HG02798 (cell line): Measurements from ENCODE around the gene PSORS1C2.
"Not testable (repeated sequence)": the region's sequence is repeated elsewhere in the genome, so short reads cannot be mapped to it uniquely, and the experiment has no call there.

Experiments
- ATAC-seq: cut with Tn5 transposase; IDR thresholded peaks from one replicate; pipeline ENCODE4 v1.9.1; 2021; ENCODE audit warnings: mild to moderate bottlenecking; ENCODE audit not compliant: unreplicated experiment, poor library complexity

PSORS1C2 gene

GRCh38 chr6:31138982-31139381, at the start of gene PSORS1C2:
Gene PSORS1C2 (minus strand): TSS chr6:31139066. CDS start chr6:31139026, 40 bp downstream.
- no peak for ATAC-seq

GRCh38 chr6:31187780-31188194, 48.9 kb upstream of the PSORS1C2 start:
- no peak for ATAC-seq

DNA sequence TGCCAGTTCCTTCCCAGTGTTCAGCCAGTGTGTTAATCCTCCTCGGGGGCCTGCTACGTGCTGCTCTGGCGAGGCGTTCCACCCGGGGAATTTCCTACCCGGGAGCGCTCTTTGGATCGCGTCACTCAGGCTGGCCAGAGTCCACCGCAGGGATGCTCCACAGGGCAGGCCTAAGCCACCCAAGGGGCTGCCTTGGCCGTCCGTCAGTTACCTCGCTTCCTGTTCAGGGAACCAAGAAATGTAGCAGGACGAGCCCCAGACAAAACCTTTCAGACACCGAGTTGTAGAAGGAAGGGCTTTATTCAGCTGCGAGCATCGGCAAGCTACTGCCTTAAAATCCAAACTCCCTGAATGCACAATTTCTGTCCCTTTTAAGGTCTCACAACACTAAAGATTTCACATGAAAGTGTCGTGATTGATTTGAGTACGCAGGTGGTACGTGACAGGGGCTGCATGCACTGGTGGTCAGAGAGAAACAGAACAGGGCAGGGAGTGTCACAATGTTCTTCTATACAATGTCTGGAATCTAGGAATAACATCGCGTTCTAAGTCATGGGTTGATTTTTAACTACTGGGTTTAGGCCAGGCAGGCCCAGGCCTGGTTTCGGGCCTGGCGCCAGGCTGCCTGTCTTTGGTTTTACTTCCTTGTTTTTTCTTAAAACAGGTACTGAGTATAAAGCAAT, 47.3 kb upstream of the PSORS1C2 start:
- ATAC-seq, result no peak

- ATAC-seq, result not testable (repeated sequence)
Observed at GRCh38 chr6:31185695-31186051, 46.8 kb upstream of the PSORS1C2 start.

DNA sequence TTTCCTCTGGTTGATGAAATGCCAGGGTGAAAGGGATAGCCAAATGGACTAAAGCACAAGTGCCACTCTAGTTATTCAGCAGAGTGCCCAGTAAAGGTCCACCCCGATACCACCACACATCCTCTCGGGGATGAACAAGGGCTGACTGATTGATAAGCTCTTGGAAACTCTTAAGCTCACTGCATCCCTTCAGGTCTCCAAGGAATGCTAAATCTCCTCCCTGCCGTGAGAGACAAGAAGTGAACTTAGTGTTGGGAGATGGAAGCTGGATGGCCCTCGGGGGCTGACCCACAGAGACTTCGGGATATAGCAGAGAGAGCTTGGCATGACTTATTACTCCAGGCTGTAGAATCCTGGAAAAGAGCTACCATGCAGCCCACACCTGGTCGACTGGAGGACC, 45.0 kb upstream of the PSORS1C2 start:
- ATAC-seq, result not testable (repeated sequence)

DNA sequence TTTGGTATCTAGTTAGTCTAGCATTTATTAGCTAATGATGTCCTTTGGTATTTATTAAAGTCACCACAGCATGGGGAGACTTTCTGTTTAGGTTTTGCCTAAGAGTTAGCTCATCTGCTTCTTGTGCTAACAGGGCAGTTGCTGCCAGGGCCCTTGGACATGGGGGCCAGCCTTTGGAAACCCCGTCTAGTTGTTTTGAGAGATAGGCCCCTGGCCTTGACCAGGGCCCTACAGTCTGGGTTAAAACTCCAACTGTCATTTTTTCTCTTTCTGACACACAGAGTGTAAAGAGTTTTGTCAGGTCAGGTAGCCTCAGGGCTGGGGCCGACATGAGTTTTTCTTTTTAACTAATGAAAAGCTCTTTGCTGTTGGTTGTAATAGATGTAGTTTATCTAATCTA, 44.4 kb upstream of the PSORS1C2 start:
- not testable (repeated sequence) for ATAC-seq

GRCh38 chr6:31180500-31180899, 41.6 kb upstream of the PSORS1C2 start:
- peak; percentile 86 for ATAC-seq

- no peak for ATAC-seq
Observed at GRCh38 chr6:31179896-31180295, 41.0 kb upstream of the PSORS1C2 start.

DNA sequence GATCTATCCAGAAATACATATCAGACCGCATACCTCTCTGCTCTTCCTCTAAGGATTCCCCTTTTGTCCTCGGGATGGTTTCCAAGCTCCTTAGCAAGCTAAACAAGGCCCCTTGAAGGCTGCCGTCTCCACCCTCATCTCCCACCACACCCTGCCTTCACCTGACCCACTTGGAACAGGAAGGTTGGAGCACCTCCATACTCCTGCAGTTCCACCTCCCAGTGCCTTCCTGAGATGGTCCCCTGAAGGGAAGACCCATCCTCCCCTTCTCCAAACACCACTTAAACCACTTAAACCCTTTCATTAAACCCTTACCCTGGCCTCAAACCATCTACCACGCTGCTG, 40.1 kb upstream of the PSORS1C2 start:
- no peak for ATAC-seq

DNA sequence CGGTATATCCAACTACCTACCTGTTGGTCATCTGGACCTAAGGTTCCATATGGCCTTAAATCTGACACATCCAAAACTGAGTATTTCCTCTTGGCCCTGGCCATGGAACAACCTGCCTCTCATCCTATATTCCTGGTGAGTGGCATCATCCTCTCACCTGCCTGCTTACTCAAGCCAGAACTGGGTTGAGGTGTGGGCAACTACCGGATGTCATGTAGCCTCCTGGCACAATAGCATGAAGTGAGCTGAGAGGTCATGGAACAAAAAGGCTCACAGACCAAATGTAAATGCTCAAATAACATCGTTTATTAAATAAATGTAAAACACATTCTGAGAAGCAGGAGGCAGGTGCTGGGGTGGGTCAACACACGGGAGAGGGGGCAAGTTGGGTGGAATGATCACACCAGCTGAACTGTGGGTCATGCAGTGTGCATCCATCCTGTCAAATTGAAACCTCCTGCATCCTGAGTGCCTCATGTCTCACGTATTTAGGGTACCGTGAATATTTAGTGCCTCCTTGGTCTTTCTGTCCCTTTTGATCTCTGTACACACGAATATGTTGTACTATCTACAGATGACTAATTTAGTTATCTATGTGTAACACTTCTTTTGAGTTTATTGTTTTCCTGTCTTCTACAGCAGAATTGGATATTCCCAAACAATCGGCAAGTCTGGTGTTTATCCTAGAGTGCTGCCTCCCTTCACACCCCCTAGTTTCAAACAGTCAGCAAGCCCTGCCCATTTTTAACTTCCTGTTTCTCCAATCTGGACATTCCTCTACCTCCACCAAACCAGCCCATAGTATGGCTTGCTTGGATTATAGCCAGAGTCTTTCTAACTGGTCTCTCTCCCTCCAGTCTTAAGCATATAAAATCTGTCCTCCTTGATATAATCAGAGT, 39.5 kb upstream of the PSORS1C2 start:
- ATAC-seq, result no peak

DNA sequence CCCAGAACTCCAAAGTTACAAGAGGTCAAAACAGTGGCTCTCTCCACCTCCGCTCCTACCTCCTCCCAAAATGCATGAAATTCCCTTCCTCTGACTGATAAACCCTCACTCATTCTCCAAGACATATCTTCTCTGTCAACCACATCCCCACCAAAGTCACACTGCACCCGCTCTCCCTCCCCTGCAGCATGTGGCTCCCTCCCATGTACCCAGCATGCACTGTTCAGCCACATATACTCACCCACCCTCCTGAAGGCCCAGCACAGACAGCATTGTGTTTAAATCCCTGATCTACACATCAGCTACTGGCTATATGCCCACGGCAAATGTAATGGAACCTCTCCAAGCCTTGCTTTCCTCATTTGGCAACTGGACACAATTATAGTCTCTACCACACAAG, 37.1 kb upstream of the PSORS1C2 start:
- ATAC-seq, result no peak

- no peak for ATAC-seq
Observed at GRCh38 chr6:31174378-31174777, 35.5 kb upstream of the PSORS1C2 start.

GRCh38 chr6:31173406-31173805, 34.5 kb upstream of the PSORS1C2 start:
- no peak for ATAC-seq

DNA sequence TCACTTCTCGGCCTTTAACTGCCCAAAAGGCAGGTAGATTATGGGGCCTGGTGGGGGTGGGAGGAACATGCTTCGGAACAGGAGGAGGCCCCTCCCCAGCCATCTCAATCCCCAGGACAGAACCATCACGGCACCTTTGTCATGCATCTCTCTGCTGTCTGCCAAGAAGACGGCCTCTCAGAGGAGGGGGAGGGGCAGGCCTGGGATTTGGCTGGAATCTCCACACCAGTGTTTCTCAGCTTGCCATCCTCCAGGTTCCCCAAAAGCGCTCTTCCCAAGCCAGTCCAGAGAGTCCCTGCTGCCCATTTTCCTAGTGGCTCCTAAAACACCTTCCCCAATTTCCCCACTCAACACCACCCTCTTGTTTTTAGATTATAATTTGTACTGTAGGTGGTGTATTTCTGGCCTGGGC, 34.1 kb upstream of the PSORS1C2 start:
- no peak for ATAC-seq

- no peak for ATAC-seq
Observed at GRCh38 chr6:31171931-31172905, 33.4 kb upstream of the PSORS1C2 start.

GRCh38 chr6:31170987-31171671, 32.3 kb upstream of the PSORS1C2 start:
- no peak for ATAC-seq

- ATAC-seq, result no peak
Observed at GRCh38 chr6:31170600-31170881, 31.7 kb upstream of the PSORS1C2 start, which contains the start of gene POU5F1. Gene POU5F1 (minus strand): TSS chr6:31170682. CDS start chr6:31170620, 62 bp downstream.

- not testable (repeated sequence) for ATAC-seq
Observed at GRCh38 chr6:31169858-31170599, 31.2 kb upstream of the PSORS1C2 start.

GRCh38 chr6:31169123-31169857, 30.4 kb upstream of the PSORS1C2 start:
- no peak for ATAC-seq
